Right ventricle myocardium inferior (tissue), 1 donor: Measurements from ENCODE around the gene MRM3. TPM values are rescaled to one million over a fixed set of nuclear protein-coding genes. Genes with fewer than 3 reads are reported as not detected.
A peak's percentile ranks its signal among the peaks of the same experiment; 100 is the strongest.
"Not testable (repeated sequence)": the region's sequence is repeated elsewhere in the genome, so short reads cannot be mapped to it uniquely, and the experiment has no call there.

Experiments
- ATAC-seq: fragments of 200-7000 bp; cut with Tn5 transposase; one replicate; pipeline ENCODE4 v1.9.1; 2020; ENCODE audit warnings: mild to moderate bottlenecking, moderate library complexity
- DNase-seq: peaks from one replicate; pipeline ENCODE4 v3.0.0; 2021; ENCODE audit errors: missing footprints
- intact Hi-C: fragments of 100-400 bp; cut with DNase I; formaldehyde crosslinking; loops from one replicate; pipeline ENCODE4 v1.11.0; 2022
- total RNA-seq: library from RNA; stranded (reverse); fragmentation: NEBNext Ultra II Directional; extraction: Animal tissue kit (Norgen Biotek cat#: 25700); gene quantifications from one replicate; pipeline ENCODE4 v1.2.1, GENCODE V29; 2021
- donor health status: DM: no; HTN: yes; CAD: no; lungs with severe emphysema.

MRM3 gene
- total RNA-seq, 1 donor from 2014 or later, result 18.7 TPM

GRCh38 chr17:789931-790873 is 8.0 kb downstream of the MRM3 start:
- ATAC-seq, result peak; percentile 51
- intact Hi-C loops, result loop anchor here (10.0 kb wide), 1 partner anchor 265 kb away; no protein-coding TSS in a partner anchor
- DNase-seq, result not testable (repeated sequence)

DNA sequence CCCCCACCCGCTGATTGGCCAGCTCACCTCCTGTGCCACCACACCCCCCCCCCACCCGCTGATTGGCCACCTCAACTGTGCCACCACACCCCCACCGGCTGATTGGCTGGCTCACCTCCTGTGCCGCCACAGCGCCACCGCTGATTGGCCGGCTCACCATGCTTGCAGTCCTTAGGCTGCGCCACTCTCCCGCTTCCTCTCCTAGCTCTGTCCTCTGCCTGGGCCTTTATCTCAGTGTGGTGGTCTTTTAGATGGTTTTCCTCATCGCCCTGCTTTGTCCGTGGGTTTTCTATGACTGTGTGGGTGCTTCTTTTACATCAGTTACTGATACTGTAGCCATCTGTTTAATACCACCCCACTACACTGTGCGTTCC is 8.7 kb downstream of the MRM3 start:
- peak; percentile 34 for ATAC-seq
- intact Hi-C loops, result loop anchor here (10.0 kb wide), 1 partner anchor 264 kb away; no protein-coding TSS in a partner anchor
- not testable (repeated sequence) for DNase-seq

- no peak for ATAC-seq
- intact Hi-C loops, result loop anchor here (10.0 kb wide), 1 partner anchor 263 kb away; no protein-coding TSS in a partner anchor
- no peak for DNase-seq
Observed at GRCh38 chr17:791829-792228, 9.7 kb downstream of the MRM3 start.

DNA sequence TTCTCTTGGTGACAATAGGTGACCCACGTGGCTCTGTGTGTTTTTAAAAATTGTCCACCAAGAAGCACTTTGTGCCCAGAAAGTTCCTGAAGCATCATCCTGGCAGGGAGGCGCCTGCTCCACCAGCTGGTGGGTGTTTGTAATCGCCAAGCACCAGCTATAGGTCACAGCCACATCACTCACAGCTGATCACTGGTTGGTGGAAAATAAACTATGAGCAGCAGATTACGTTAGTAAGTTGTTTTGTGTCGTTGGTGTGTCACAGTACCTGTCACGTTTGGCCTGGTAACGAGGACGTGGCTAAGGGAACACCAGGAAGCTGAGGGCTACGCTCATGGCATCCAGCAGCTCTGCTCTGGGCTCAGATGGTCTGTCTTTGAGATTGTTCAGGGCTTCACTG is 10.1 kb downstream of the MRM3 start:
- intact Hi-C loops, result loop anchor here (10.0 kb wide), 1 partner anchor 263 kb away; no protein-coding TSS in a partner anchor
- DNase-seq (no peak), ATAC-seq (no peak)

GRCh38 chr17:794876-795275 is 12.7 kb downstream of the MRM3 start:
- ATAC-seq (peak; percentile 72), DNase-seq (peak; percentile 91)
- intact Hi-C loops, result loop anchor here (1.0 to 10.0 kb wide), 4 partner anchors 62 to 260 kb away; no protein-coding TSS in a partner anchor

GRCh38 chr17:795276-795675 is 13.1 kb downstream of the MRM3 start:
- no peak for DNase-seq
- intact Hi-C loops, result loop anchor here (1.0 to 10.0 kb wide), 4 partner anchors 62 to 260 kb away; no protein-coding TSS in a partner anchor
- peak; percentile 4 for ATAC-seq

GRCh38 chr17:795721-796120 is 13.6 kb downstream of the MRM3 start:
- DNase-seq (no peak), ATAC-seq (no peak)
- intact Hi-C loops, result loop anchor here (1.0 to 10.0 kb wide), 4 partner anchors 62 to 259 kb away; no protein-coding TSS in a partner anchor

DNA sequence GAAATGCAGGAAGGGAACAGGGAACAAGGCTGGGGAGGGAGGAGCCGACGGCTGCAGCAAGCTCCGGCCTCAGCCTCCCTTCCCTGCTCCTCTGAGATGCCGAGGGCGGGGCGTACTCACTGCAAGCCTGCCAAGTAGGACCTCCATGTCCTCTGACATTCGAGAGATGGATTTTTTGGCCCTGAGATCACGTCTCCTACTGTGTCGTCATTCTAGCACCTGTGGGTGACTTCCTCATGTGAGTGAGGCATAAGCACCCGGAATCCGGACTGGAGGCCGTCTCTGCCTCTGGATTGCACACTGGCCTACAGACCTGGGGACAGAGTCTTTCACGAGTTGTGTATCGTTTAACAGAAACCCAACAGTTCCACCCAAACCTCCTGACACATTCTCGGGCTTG is 14.5 kb downstream of the MRM3 start:
- no peak for DNase-seq
- ATAC-seq, result no peak
- intact Hi-C loops, result loop anchor here (5.0 to 10.0 kb wide), 2 partner anchors 61 to 258 kb away; no protein-coding TSS in a partner anchor

GRCh38 chr17:797236-797840 is 15.2 kb downstream of the MRM3 start:
- intact Hi-C loops, result loop anchor here (5.0 to 10.0 kb wide), 2 partner anchors 60 to 257 kb away; no protein-coding TSS in a partner anchor
- DNase-seq (no peak), ATAC-seq (no peak)

- no peak for DNase-seq
- intact Hi-C loops, result loop anchor here (5.0 to 10.0 kb wide), 2 partner anchors 59 to 257 kb away; no protein-coding TSS in a partner anchor
- no peak for ATAC-seq
Observed at GRCh38 chr17:798246-798645, 16.1 kb downstream of the MRM3 start.

- intact Hi-C loops, result loop anchor here (5.0 to 10.0 kb wide), 2 partner anchors 58 to 256 kb away; no protein-coding TSS in a partner anchor
- no peak for DNase-seq
- no peak for ATAC-seq
Observed at GRCh38 chr17:799261-799660, 17.1 kb downstream of the MRM3 start.

GRCh38 chr17:800446-801242 is 18.5 kb downstream of the MRM3 start:
- no peak for ATAC-seq

GRCh38 chr17:801660-802059 is 19.5 kb downstream of the MRM3 start:
- ATAC-seq, result no peak
- intact Hi-C loops, result no loop called here
- no peak for DNase-seq

More at GRCh38 chr17:800446-801242, 18.5 kb downstream of the MRM3 start:
- DNase-seq, result no peak
- intact Hi-C loops, result no loop called here

- no peak for DNase-seq
- no peak for ATAC-seq
- intact Hi-C loops, result no loop called here
Observed at GRCh38 chr17:802481-802880, 20.3 kb downstream of the MRM3 start.

DNA sequence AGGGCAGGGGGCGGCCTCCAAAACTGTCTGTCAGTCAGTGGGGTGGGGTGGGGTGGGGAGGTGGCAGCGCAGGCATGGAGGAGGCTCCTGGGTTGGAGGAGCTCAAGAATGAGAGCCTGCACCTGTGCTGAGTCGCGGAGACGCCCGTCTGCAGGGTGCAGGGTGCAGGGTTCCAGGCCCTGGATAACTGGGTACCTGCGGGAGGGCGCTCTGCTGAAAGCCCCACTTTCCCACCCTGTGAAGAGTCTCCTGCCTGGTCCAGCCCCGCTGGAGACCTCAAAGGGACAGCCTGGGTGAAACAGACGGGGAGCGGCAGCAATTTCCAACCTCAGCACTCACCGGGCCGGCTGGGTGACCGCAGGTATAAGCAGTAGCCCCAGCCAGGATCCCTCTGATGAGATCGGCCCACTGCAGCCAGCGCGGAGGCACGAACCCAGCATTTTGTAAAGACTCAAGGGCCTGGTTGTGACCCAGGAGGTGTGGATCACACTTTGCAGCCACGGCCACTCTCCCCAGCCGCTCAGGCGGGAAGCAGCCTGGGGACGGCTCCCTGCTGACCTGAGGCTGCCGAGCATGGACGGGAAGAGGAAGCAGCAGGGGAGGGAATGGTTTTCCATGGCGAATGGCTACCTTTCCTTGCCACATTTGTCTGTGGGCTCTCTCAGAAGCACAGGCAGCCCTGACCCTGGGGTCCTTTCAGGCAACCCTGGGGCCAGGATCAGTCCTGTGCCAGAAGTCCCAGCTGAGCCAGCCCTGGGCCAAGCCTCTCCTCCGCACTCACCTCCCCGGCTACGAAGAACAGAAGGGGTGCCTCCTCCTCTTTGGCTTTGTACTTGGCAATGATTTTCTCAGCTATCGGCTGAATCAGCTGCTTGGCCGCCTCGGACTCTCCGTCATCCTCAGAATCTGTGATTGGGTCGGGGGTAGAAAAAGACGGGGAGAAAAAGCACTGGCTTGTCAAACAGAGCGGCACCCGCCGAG is 21.0 kb downstream of the MRM3 start:
- ATAC-seq, result no peak
- intact Hi-C loops, result no loop called here
- no peak for DNase-seq

DNA sequence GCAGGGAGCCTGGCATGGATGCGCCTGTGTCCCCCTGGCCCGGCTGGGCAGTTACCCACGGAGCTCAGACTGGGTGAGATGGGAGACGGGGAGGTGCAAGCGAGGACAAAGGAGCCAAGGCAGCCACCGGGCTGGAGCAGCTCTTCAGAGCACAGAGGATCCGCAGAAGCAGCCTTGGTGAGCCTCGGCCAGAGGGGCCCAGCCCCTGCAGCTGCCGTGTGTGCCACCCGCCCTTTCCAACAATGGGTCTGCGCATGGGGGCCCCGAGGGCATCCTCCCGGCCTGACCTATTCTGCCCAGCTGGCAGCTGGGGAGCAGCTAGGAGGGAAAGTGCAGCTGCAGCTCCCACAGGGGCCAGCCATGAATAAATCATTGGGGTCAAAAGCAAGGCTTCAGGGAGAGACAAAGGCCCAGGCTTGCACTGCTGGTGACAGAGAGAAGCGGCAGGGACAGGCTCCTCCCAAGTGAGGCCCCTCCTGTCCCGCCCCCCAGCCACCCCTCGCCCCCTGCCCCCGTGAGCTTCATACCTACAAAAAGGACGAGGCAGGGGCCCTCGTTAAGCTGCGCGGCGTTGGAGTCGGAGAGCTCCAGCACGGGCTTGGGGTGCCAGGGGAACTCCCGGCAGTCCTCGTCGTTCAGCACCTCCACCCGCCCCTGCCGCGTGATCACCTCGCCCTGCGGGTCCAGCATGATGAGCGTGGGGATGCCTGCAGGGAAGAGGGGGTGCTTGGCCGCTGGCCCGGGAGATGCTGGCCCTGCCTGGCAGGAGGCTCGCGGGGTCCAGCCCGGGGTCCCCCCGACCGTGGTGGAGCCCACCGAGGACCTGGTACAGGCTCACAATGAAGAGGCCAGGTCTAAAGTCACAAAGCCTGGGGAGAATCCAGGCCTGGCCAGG is 22.6 kb downstream of the MRM3 start:
- intact Hi-C loops, result no loop called here
- ATAC-seq (no peak), DNase-seq (no peak)
